HepG2 (cell line): Measurements from ENCODE around the gene NGB. TPM values are rescaled to one million over a fixed set of nuclear protein-coding genes. Genes with fewer than 3 reads are reported as not detected.

Experiments used
- ATAC-seq: fragments of 200-7000 bp; cut with Tn5 transposase; 3 replicates; pipeline ENCODE4 v1.9.1; 2020; ENCODE audit warnings: mild to moderate bottlenecking, moderate library complexity
- BruUV-seq: library from RNA; stranded (reverse); fragments of 400-500 nt; replicated peaks from 2 replicates; lab custom pipeline; 2021; lab: Mats Ljungman, UMichigan
- CTCF ChIA-PET: fragments of 300-600 bp; formaldehyde crosslinking; extraction: SDS; loops from one replicate; lab custom pipeline; 2021; ENCODE audit warnings: low total read pairs, inconsistent platforms, low intra/inter-chr PET ratio; lab: Yijun Ruan, JAX
- POLR2A ChIA-PET: fragments of 350-600 bp; sonication (Branson Sonifier 250); formaldehyde crosslinking; loops from one replicate; lab custom pipeline; 2020; ENCODE audit warnings: antibody characterized with exemption, inconsistent platforms; lab: Yijun Ruan, JAX
- DNase-seq: peaks from one replicate; pipeline ENCODE4 v3.0.0-alpha.2; 2015; ENCODE audit warnings: low spot score
- FAIRE-seq: peaks from 3 replicates; lab custom pipeline; 2011; peaks lifted over from hg19 to GRCh38; lab: Jason Lieb, UNC
- H2AFZ ChIP-seq: one replicate; pipeline ENCODE4 v1.6.1; 2011; ENCODE audit warnings: low read length, inconsistent platforms
- H3K27ac ChIP-seq: fragments of 300-600 bp; 3 replicates; pipeline ENCODE4 v1.8.0; 2011; ENCODE audit warnings: mixed run types, mild to moderate bottlenecking, mixed read lengths, low read length, inconsistent platforms; ENCODE audit not compliant: insufficient read depth; ENCODE audit errors: extremely low read length
- H3K27me3 ChIP-seq, 2 experiments: fragments of 200-600 bp in 1 of 2; 2 replicates in 1 of 2; 3 replicates in 1 of 2; pipeline versions ENCODE4 v1.6.0 to v1.8.0; 2011; ENCODE audit warnings: low read length in 2 of 2, mild to moderate bottlenecking in 2 of 2, moderate library complexity in 2 of 2, inconsistent platforms in 1 of 2; ENCODE audit not compliant: insufficient read depth in 2 of 2, control insufficient read depth in 1 of 2
- H3K36me3 ChIP-seq, 2 experiments: fragments of 200-600 bp in 1 of 2; replicated peaks in 1 of 2; 2 replicates in 1 of 2; 3 replicates in 1 of 2; pipeline versions ENCODE4 v1.5.1 to v1.8.0; 2011; ENCODE audit warnings: low read length in 2 of 2, inconsistent platforms in 1 of 2; ENCODE audit not compliant: insufficient read depth in 2 of 2, control insufficient read depth in 1 of 2
- H3K4me1 ChIP-seq: 2 replicates; pipeline ENCODE4 v1.5.1; 2012; ENCODE audit warnings: low read length, inconsistent platforms; ENCODE audit not compliant: insufficient read depth
- H3K4me2 ChIP-seq: 2 replicates; pipeline ENCODE4 v1.6.0; 2011; ENCODE audit warnings: low read depth, low read length, inconsistent platforms
- H3K4me3 ChIP-seq, 3 experiments: fragments of 200-600 bp in 1 of 3; sonication (generic), shearing (Covaris generic) in 1 of 3; replicated peaks in 1 of 3; 2 replicates each; pipeline ENCODE4 v1.5.1; 2011 to 2016; ENCODE audit warnings: low read length in 3 of 3, inconsistent platforms in 2 of 3, low read depth in 2 of 3, mild to moderate bottlenecking in 2 of 3, control low read depth in 1 of 3, mixed read lengths in 1 of 3; ENCODE audit not compliant: insufficient read depth in 1 of 3
- H3K79me2 ChIP-seq: one replicate; pipeline ENCODE4 v1.6.1; 2011; ENCODE audit warnings: low read length, inconsistent platforms; ENCODE audit not compliant: insufficient read depth
- H3K9ac ChIP-seq: 2 replicates; pipeline ENCODE4 v1.6.0; 2011; ENCODE audit warnings: mild to moderate bottlenecking, low read depth, low read length, inconsistent platforms; ENCODE audit not compliant: insufficient read depth
- H3K9me3 ChIP-seq: 2 replicates; pipeline ENCODE4 v1.5.1; 2012; ENCODE audit warnings: mild to moderate bottlenecking, low read length
- H4K20me1 ChIP-seq: 2 replicates; pipeline ENCODE4 v1.6.0; 2011; ENCODE audit warnings: inconsistent platforms, mild to moderate bottlenecking, low read length, moderate library complexity; ENCODE audit not compliant: insufficient read depth
- ARNTL ChIP-seq: sonication (generic); formaldehyde crosslinking; IDR thresholded peaks from 2 replicates; pipeline ENCODE4 v1.4.0; 2020; ENCODE audit warnings: mild to moderate bottlenecking, missing genetic modification reagents
- CHD4 ChIP-seq: fragments of 200-600 bp; sonication (generic); IDR thresholded peaks from 2 replicates; pipeline ENCODE4 v1.7.0; 2017; ENCODE audit warnings: mild to moderate bottlenecking, low read length, borderline replicate concordance
- HNF4A ChIP-seq: sonication (generic); formaldehyde crosslinking; IDR thresholded peaks from 2 replicates; pipeline ENCODE4 v1.4.0; 2020; ENCODE audit warnings: missing genetic modification reagents
- HOXA7 ChIP-seq: sonication (generic); formaldehyde crosslinking; IDR thresholded peaks from 2 replicates; pipeline ENCODE4 v1.8.1; 2022; ENCODE audit warnings: mild to moderate bottlenecking, missing genetic modification reagents, moderate library complexity
- KLF16 ChIP-seq, 2 experiments: sonication (generic) in 1 of 2; formaldehyde crosslinking in 1 of 2; IDR thresholded peaks; 2 replicates each; pipeline versions ENCODE4 v1.6.1 to v1.8.0; 2016 to 2023; ENCODE audit warnings: missing genetic modification reagents in 2 of 2, missing compliant biosample characterization in 1 of 2
- ZNF296 ChIP-seq: sonication (generic); formaldehyde crosslinking; conservative IDR thresholded peaks from 2 replicates; pipeline ENCODE4 v1.5.0; 2020; ENCODE audit warnings: mild to moderate bottlenecking, missing genetic modification reagents
- ZNF318 ChIP-seq: sonication (generic); formaldehyde crosslinking; IDR thresholded peaks from 2 replicates; pipeline ENCODE4 v1.4.0; 2020; ENCODE audit warnings: mild to moderate bottlenecking, missing genetic modification reagents
- ZNF562 ChIP-seq: sonication (generic); formaldehyde crosslinking; IDR thresholded peaks from 2 replicates; pipeline ENCODE4 v1.8.0; 2022; ENCODE audit warnings: missing genetic modification reagents, borderline replicate concordance
- WGBS: methylation state at CpG from one replicate; pipeline ENCODE4 v1.1.6; 2017; ENCODE audit warnings: low lambda C conversion rate; 5-methylcytosine and 5-hydroxymethylcytosine counted together
- in situ Hi-C: cut with HindIII; loops from 2 replicates; pipeline ENCODE4 v1.10.0; 2017; ENCODE audit warnings: low pct_unique_long_range_greater_than_20kb; ENCODE audit not compliant: extremely low pct_ligation_motif_present
- intact Hi-C: fragments of 100-400 bp; cut with micrococcal nuclease; formaldehyde crosslinking; loops from one replicate; pipeline ENCODE4 v1.10.0; 2022; ENCODE audit not compliant: unreplicated experiment
- polyA plus RNA-seq, 8 experiments: library from polyadenylated mRNA; depleted of rRNA in 3 of 8; stranded (reverse) in 7 of 8; unstranded in 1 of 8; fragments of >200 nt; fragmentation: Illumina TruSeq in 4 of 8; extraction: Trizol in 4 of 8; gene quantifications; 2 replicates each; pipeline versions ENCODE4 v1.2.1 to v1.2.3, GENCODE V29; 2011 to 2016; ENCODE audit warnings: low read depth in 4 of 8, missing spikeins in 1 of 8, mixed read lengths in 1 of 8; ENCODE audit not compliant: insufficient read depth in 1 of 8
- total RNA-seq, 5 experiments: library from RNA; depleted of rRNA; stranded (reverse); fragments of >200 nt; fragmentation: Illumina TruSeq; extraction: Trizol; gene quantifications; 2 replicates each; pipeline ENCODE4 v1.2.3, GENCODE V29; 2016; ENCODE audit warnings: low read depth in 1 of 5

The NGB gene
- total and polyA plus RNA-seq, 2 of the 13 experiments (the other 11 are each of a cell fraction or from before 2014, with no cell fraction given) = 0.04 TPM; not detected in 1

GRCh38 chr14:77264466-77265186 is 6.4 kb downstream of the NGB start:
- in situ Hi-C loops = no loop called here
- no peak for FAIRE-seq
- no peak overlapping the region for H2AFZ ChIP-seq
- H3K4me1 ChIP-seq = no peaks in the 10 kb centered on the region
- no peak overlapping the region for H3K9ac ChIP-seq
- no peak overlapping the region for H3K4me3 ChIP-seq
- BruUV-seq = no TSS peak
- ChIA-PET POLR2A (no interaction called here), CTCF (no interaction called here)
- H3K9me3 ChIP-seq = no peaks in the 10 kb centered on the region
- intact Hi-C loops = no loop called here
- no peaks in the 10 kb centered on the region for H3K79me2 ChIP-seq
- no peak overlapping the region for H3K4me2 ChIP-seq
- 15% methylated on average over 8 of the region's 16 CpGs for WGBS
- no peak for DNase-seq
- peaks cover 9 to 57% of the 10 kb centered on the region in 2 experiments; a peak in 4 of 5 replicates for H3K27me3 ChIP-seq
- TF ChIP-seq CHD4 = no peak
- TF ChIP-seq HNF4A (CRISPR knock-in tag) = no peak
- TF ChIP-seq ZNF296 (CRISPR knock-in tag) = no peak
- TF ChIP-seq ZNF562 (CRISPR knock-in tag) = no peak
- TF ChIP-seq ARNTL (CRISPR knock-in tag) = no peak
- no peak for TF ChIP-seq HOXA7 (CRISPR knock-in tag)
- no peak for TF ChIP-seq KLF16 (CRISPR knock-in tag; IDR thresholded peaks at IDR 0.05)
- no peak for TF ChIP-seq ZNF318
- H4K20me1 ChIP-seq = peaks cover 2% of the 10 kb centered on the region; the same call in 1 of the 2 replicates
- H3K36me3 ChIP-seq = no peaks in the 10 kb centered on the region
- H3K27ac ChIP-seq = no peak overlapping the region
- ATAC-seq = no peak
